ENCODE measurements around the gene SYNGR1.

The SYNGR1 gene

GRCh38 chr22:39368461-39368911, 18.7 kb downstream of the SYNGR1 start:
- DNase-seq (ENCODE audit: insufficient read length, low spot score) (no peak), FAIRE-seq (no peak)
- TF ChIP-seq POU2F2 (IDR thresholded peaks at IDR 0.05; ENCODE audit: low read depth, low read length) (no peak), PAX5 (IDR thresholded peaks at IDR 0.05; ENCODE audit: insufficient read depth, low read length, severe bottlenecking) (no peak), TAF1 (IDR thresholded peaks at IDR 0.05; ENCODE audit: low read depth, low read length) (no peak), SPI1 (IDR thresholded peaks at IDR 0.05; ENCODE audit: low read depth, low read length) (no peak), POLR2A (IDR thresholded peaks at IDR 0.05; ENCODE audit: low read depth, low read length) (no peak), POLR2AphosphoS5 (IDR thresholded peaks at IDR 0.05; ENCODE audit: low read depth, low read length) (no peak)

- FAIRE-seq, result no peak
- no peak for TF ChIP-seq POLR2A (IDR thresholded peaks at IDR 0.05; ENCODE audit: low read depth, low read length)
- no peak for TF ChIP-seq PAX5 (IDR thresholded peaks at IDR 0.05; ENCODE audit: insufficient read depth, low read length, severe bottlenecking)
- TF ChIP-seq POU2F2 (IDR thresholded peaks at IDR 0.05; ENCODE audit: low read depth, low read length), result no peak
- TF ChIP-seq POLR2AphosphoS5 (IDR thresholded peaks at IDR 0.05; ENCODE audit: low read depth, low read length), result no peak
- TF ChIP-seq SPI1 (IDR thresholded peaks at IDR 0.05; ENCODE audit: low read depth, low read length), result no peak
- no peak for TF ChIP-seq TAF1 (IDR thresholded peaks at IDR 0.05; ENCODE audit: low read depth, low read length)
- no peak for DNase-seq (ENCODE audit: insufficient read length, low spot score)
Measured at GRCh38 chr22:39369186-39369585, 19.4 kb downstream of the SYNGR1 start.

- TF ChIP-seq POLR2A (IDR thresholded peaks at IDR 0.05; ENCODE audit: low read depth, low read length) (no peak), POU2F2 (IDR thresholded peaks at IDR 0.05; ENCODE audit: low read depth, low read length) (no peak), SPI1 (IDR thresholded peaks at IDR 0.05; ENCODE audit: low read depth, low read length) (no peak), PAX5 (IDR thresholded peaks at IDR 0.05; ENCODE audit: insufficient read depth, low read length, severe bottlenecking) (no peak), POLR2AphosphoS5 (IDR thresholded peaks at IDR 0.05; ENCODE audit: low read depth, low read length) (no peak), TAF1 (IDR thresholded peaks at IDR 0.05; ENCODE audit: low read depth, low read length) (no peak)
- FAIRE-seq (no peak), DNase-seq (ENCODE audit: insufficient read length, low spot score) (no peak)
Measured at GRCh38 chr22:39369586-39369985, 19.8 kb downstream of the SYNGR1 start.

- TF ChIP-seq PAX5 (IDR thresholded peaks at IDR 0.05; ENCODE audit: insufficient read depth, low read length, severe bottlenecking) (no peak), POU2F2 (IDR thresholded peaks at IDR 0.05; ENCODE audit: low read depth, low read length) (no peak), SPI1 (IDR thresholded peaks at IDR 0.05; ENCODE audit: low read depth, low read length) (no peak), POLR2A (IDR thresholded peaks at IDR 0.05; ENCODE audit: low read depth, low read length) (no peak), POLR2AphosphoS5 (IDR thresholded peaks at IDR 0.05; ENCODE audit: low read depth, low read length) (no peak), TAF1 (IDR thresholded peaks at IDR 0.05; ENCODE audit: low read depth, low read length) (no peak)
- no peak for FAIRE-seq
Measured at GRCh38 chr22:39371732-39372131, 21.9 kb downstream of the SYNGR1 start.

GRCh38 chr22:39374191-39374590, 24.4 kb downstream of the SYNGR1 start:
- FAIRE-seq (no peak), DNase-seq (ENCODE audit: insufficient read length, low spot score) (no peak)
- TF ChIP-seq PAX5 (IDR thresholded peaks at IDR 0.05; ENCODE audit: insufficient read depth, low read length, severe bottlenecking) (no peak), POU2F2 (IDR thresholded peaks at IDR 0.05; ENCODE audit: low read depth, low read length) (no peak), SPI1 (IDR thresholded peaks at IDR 0.05; ENCODE audit: low read depth, low read length) (no peak), POLR2A (IDR thresholded peaks at IDR 0.05; ENCODE audit: low read depth, low read length) (no peak), TAF1 (IDR thresholded peaks at IDR 0.05; ENCODE audit: low read depth, low read length) (no peak), POLR2AphosphoS5 (IDR thresholded peaks at IDR 0.05; ENCODE audit: low read depth, low read length) (no peak)

More at GRCh38 chr22:39371732-39372131, 21.9 kb downstream of the SYNGR1 start:
- no peak for DNase-seq (ENCODE audit: insufficient read length, low spot score)

GRCh38 chr22:39374801-39375200, 25.0 kb downstream of the SYNGR1 start:
- no peak for FAIRE-seq
- DNase-seq (ENCODE audit: insufficient read length, low spot score), result no peak
- TF ChIP-seq TAF1 (IDR thresholded peaks at IDR 0.05; ENCODE audit: low read depth, low read length) (no peak), PAX5 (IDR thresholded peaks at IDR 0.05; ENCODE audit: insufficient read depth, low read length, severe bottlenecking) (no peak), POU2F2 (IDR thresholded peaks at IDR 0.05; ENCODE audit: low read depth, low read length) (no peak), POLR2AphosphoS5 (IDR thresholded peaks at IDR 0.05; ENCODE audit: low read depth, low read length) (no peak), POLR2A (IDR thresholded peaks at IDR 0.05; ENCODE audit: low read depth, low read length) (no peak), SPI1 (IDR thresholded peaks at IDR 0.05; ENCODE audit: low read depth, low read length) (no peak)

- FAIRE-seq (no peak), DNase-seq (ENCODE audit: insufficient read length, low spot score) (no peak)
- TF ChIP-seq SPI1 (IDR thresholded peaks at IDR 0.05; ENCODE audit: low read depth, low read length) (no peak), POLR2AphosphoS5 (IDR thresholded peaks at IDR 0.05; ENCODE audit: low read depth, low read length) (no peak), PAX5 (IDR thresholded peaks at IDR 0.05; ENCODE audit: insufficient read depth, low read length, severe bottlenecking) (no peak), POU2F2 (IDR thresholded peaks at IDR 0.05; ENCODE audit: low read depth, low read length) (no peak), POLR2A (IDR thresholded peaks at IDR 0.05; ENCODE audit: low read depth, low read length) (no peak), TAF1 (IDR thresholded peaks at IDR 0.05; ENCODE audit: low read depth, low read length) (no peak)
Measured at GRCh38 chr22:39375646-39376045, 25.9 kb downstream of the SYNGR1 start.

- FAIRE-seq, result no peak
- TF ChIP-seq TAF1 (IDR thresholded peaks at IDR 0.05; ENCODE audit: low read depth, low read length) (no peak), POLR2A (IDR thresholded peaks at IDR 0.05; ENCODE audit: low read depth, low read length) (no peak), POU2F2 (IDR thresholded peaks at IDR 0.05; ENCODE audit: low read depth, low read length) (no peak), PAX5 (IDR thresholded peaks at IDR 0.05; ENCODE audit: insufficient read depth, low read length, severe bottlenecking) (no peak), POLR2AphosphoS5 (IDR thresholded peaks at IDR 0.05; ENCODE audit: low read depth, low read length) (no peak), SPI1 (IDR thresholded peaks at IDR 0.05; ENCODE audit: low read depth, low read length) (no peak)
Measured at GRCh38 chr22:39379756-39380730, 30.3 kb downstream of the SYNGR1 start.

More at GRCh38 chr22:39379756-39380730, 30.3 kb downstream of the SYNGR1 start:
- no peak for DNase-seq (ENCODE audit: insufficient read length, low spot score)
